HepG2 (cell line): ENCODE data around the gene WDR43. TPM values are rescaled to one million over a fixed set of nuclear protein-coding genes. Genes with fewer than 3 reads are reported as not detected.
A peak's percentile ranks its signal among the peaks of the same experiment; 100 is the strongest.

Source experiments
- CTCF ChIP-seq: sonication (generic); formaldehyde crosslinking; IDR thresholded peaks from 2 replicates; pipeline ENCODE4 v1.5.0; 2020; ENCODE audit warnings: mild to moderate bottlenecking, missing genetic modification reagents, moderate library complexity
- E2F1 ChIP-seq: sonication (generic); formaldehyde crosslinking; IDR thresholded peaks from 2 replicates; pipeline ENCODE4 v1.5.0; 2020; ENCODE audit warnings: missing genetic modification reagents
- E2F5 ChIP-seq: sonication (generic); formaldehyde crosslinking; conservative IDR thresholded peaks from 2 replicates; pipeline ENCODE4 v1.4.0; 2020; ENCODE audit warnings: missing genetic modification reagents
- ELF3 ChIP-seq: IDR thresholded peaks from 2 replicates; pipeline ENCODE4 v1.6.1; 2016; ENCODE audit warnings: missing genetic modification reagents, missing compliant biosample characterization
- GLI4 ChIP-seq: sonication (generic); formaldehyde crosslinking; IDR thresholded peaks from 2 replicates; pipeline ENCODE4 v1.5.1; 2020; ENCODE audit warnings: missing genetic modification reagents, mild to moderate bottlenecking, moderate library complexity, borderline replicate concordance
- HMG20A ChIP-seq: IDR thresholded peaks from 2 replicates; pipeline ENCODE4 v1.6.1; 2016; ENCODE audit warnings: borderline replicate concordance
- HNRNPLL ChIP-seq: fragments of 200-400 bp; formaldehyde crosslinking; IDR thresholded peaks from 2 replicates; pipeline ENCODE4 v1.6.1; 2017; ENCODE audit warnings: mild to moderate bottlenecking, low read depth, low read length; ENCODE audit not compliant: poor library complexity, severe bottlenecking
- HOXA5 ChIP-seq: sonication (generic); formaldehyde crosslinking; IDR thresholded peaks from 2 replicates; pipeline ENCODE4 v1.4.0; 2020; ENCODE audit warnings: missing genetic modification reagents
- HOXA9 ChIP-seq: sonication (generic); formaldehyde crosslinking; IDR thresholded peaks from 2 replicates; pipeline ENCODE4 v1.8.1; 2022; ENCODE audit warnings: missing genetic modification reagents, mild to moderate bottlenecking, moderate library complexity, borderline replicate concordance
- KMT2A ChIP-seq: sonication (generic); formaldehyde crosslinking; IDR thresholded peaks from 2 replicates; pipeline ENCODE4 v1.4.0; 2020; ENCODE audit warnings: missing genetic modification reagents
- PREB ChIP-seq: sonication (generic); formaldehyde crosslinking; IDR thresholded peaks from 2 replicates; pipeline ENCODE4 v1.4.0; 2020; ENCODE audit warnings: missing genetic modification reagents
- SYNCRIP ChIP-seq: fragments of 200-400 bp; formaldehyde crosslinking; IDR thresholded peaks from 2 replicates; pipeline ENCODE4 v1.6.1; 2018; ENCODE audit warnings: mild to moderate bottlenecking, low read depth, low read length; ENCODE audit not compliant: insufficient read depth
- ZBTB21 ChIP-seq: sonication (generic); formaldehyde crosslinking; IDR thresholded peaks from 2 replicates; pipeline ENCODE4 v1.4.0; 2020; ENCODE audit warnings: missing genetic modification reagents
- ZBTB33 ChIP-seq: sonication (generic); formaldehyde crosslinking; IDR thresholded peaks from 2 replicates; pipeline ENCODE4 v1.4.0; 2020; ENCODE audit warnings: missing genetic modification reagents
- ZBTB49 ChIP-seq: sonication (generic); formaldehyde crosslinking; IDR thresholded peaks from 2 replicates; pipeline ENCODE4 v1.4.0; 2020; ENCODE audit warnings: missing genetic modification reagents, borderline replicate concordance
- ZNF207 ChIP-seq: fragments of 450-650 bp; IDR thresholded peaks from 2 replicates; pipeline ENCODE4 v1.6.1; 2016; ENCODE audit warnings: antibody characterized with exemption, borderline replicate concordance
- ZNF264 ChIP-seq: sonication (generic); formaldehyde crosslinking; IDR thresholded peaks from 2 replicates; pipeline ENCODE4 v1.4.0; 2020; ENCODE audit warnings: missing genetic modification reagents
- ZNF34 ChIP-seq: sonication (generic); formaldehyde crosslinking; IDR thresholded peaks from 2 replicates; pipeline ENCODE4 v1.4.0; 2020; ENCODE audit warnings: mild to moderate bottlenecking, missing genetic modification reagents, borderline replicate concordance
- ZNF670 ChIP-seq: sonication (generic); formaldehyde crosslinking; IDR thresholded peaks from 2 replicates; pipeline ENCODE4 v1.8.0; 2022; ENCODE audit warnings: mild to moderate bottlenecking, missing genetic modification reagents, borderline replicate concordance
- ZNF768 ChIP-seq: sonication (generic); formaldehyde crosslinking; IDR thresholded peaks from 2 replicates; pipeline ENCODE4 v1.4.0; 2020; ENCODE audit warnings: missing genetic modification reagents
- ZSCAN30 ChIP-seq: sonication (generic); formaldehyde crosslinking; IDR thresholded peaks from 2 replicates; pipeline ENCODE4 v1.5.0; 2020; ENCODE audit warnings: mild to moderate bottlenecking, missing genetic modification reagents
- polyA plus RNA-seq, 8 experiments: library from polyadenylated mRNA; depleted of rRNA in 3 of 8; stranded (reverse) in 7 of 8; unstranded in 1 of 8; fragments of >200 nt; fragmentation: Illumina TruSeq in 4 of 8; extraction: Trizol in 4 of 8; gene quantifications; 2 replicates each; pipeline versions ENCODE4 v1.2.1 to v1.2.3, GENCODE V29; 2011 to 2016; ENCODE audit warnings: low read depth in 4 of 8, missing spikeins in 1 of 8, mixed read lengths in 1 of 8; ENCODE audit not compliant: insufficient read depth in 1 of 8
- total RNA-seq, 5 experiments: library from RNA; depleted of rRNA; stranded (reverse); fragments of >200 nt; fragmentation: Illumina TruSeq; extraction: Trizol; gene quantifications; 2 replicates each; pipeline ENCODE4 v1.2.3, GENCODE V29; 2016; ENCODE audit warnings: low read depth in 1 of 5

The WDR43 gene
- total and polyA plus RNA-seq, 2 of the 13 experiments (the other 11 are each of a cell fraction or from before 2014, with no cell fraction given) = 121 to 167 TPM

- no peak for TF ChIP-seq HOXA5
- 0 out of 2 replicates have a peak, but pooled peaks have one; percentile 53 for TF ChIP-seq ELF3 (CRISPR knock-in tag)
- TF ChIP-seq GLI4 = 0 out of 2 replicates have a peak, but pooled peaks have one; percentile 32
- TF ChIP-seq HMG20A = no peak
- no peak for TF ChIP-seq HOXA9 (CRISPR knock-in tag)
- peak; percentile 82 for TF ChIP-seq ZNF768 (CRISPR knock-in tag)
- no peak for TF ChIP-seq PREB
- TF ChIP-seq CTCF (CRISPR knock-in tag) = peak; percentile 52
- TF ChIP-seq ZNF670 (CRISPR knock-in tag) = 0 out of 2 replicates have a peak, but pooled peaks have one; percentile 43
- no peak for TF ChIP-seq ZBTB21
- TF ChIP-seq KMT2A (CRISPR knock-in tag) = no peak
- TF ChIP-seq ZNF34 (CRISPR knock-in tag) = no peak
- TF ChIP-seq ZBTB33 = no peak
- no peak for TF ChIP-seq ZNF207
- TF ChIP-seq ZNF264 (CRISPR knock-in tag) = no peak
- TF ChIP-seq E2F5 = no peak
- TF ChIP-seq HNRNPLL = no peak
- TF ChIP-seq SYNCRIP = no peak
- no peak for TF ChIP-seq ZBTB49 (CRISPR knock-in tag)
- no peak for TF ChIP-seq ZSCAN30 (CRISPR knock-in tag)
- TF ChIP-seq E2F1 (CRISPR knock-in tag) = no peak
These were observed 62.0 kb downstream of the WDR43 start (continued) for GRCh38 chr2:28956415-28956826.
